ENCODE data around the gene COA5. TPM values are rescaled to one million over a fixed set of nuclear protein-coding genes. Genes with fewer than 3 reads are reported as not detected.

Gene COA5
- total RNA-seq, 1 donor from 2014 or later = 23.7 TPM

Other genes with a start within 250 kb of the COA5 start
- 41.9 and 55.7 TPM in 2 replicates for gene INPP4A, start 163.7 kb downstream of the COA5 start, total RNA-seq
- 48.2 and 58.0 TPM in 2 replicates for gene UNC50, start 77 bp upstream of the COA5 start, total RNA-seq
- 58.0 and 89.5 TPM in 2 replicates for gene MGAT4A, start 122.6 kb upstream of the COA5 start, total RNA-seq